Measurements from ENCODE around the gene FARP1. TPM values are rescaled to one million over a fixed set of nuclear protein-coding genes. Genes with fewer than 3 reads are reported as not detected.

Gene FARP1
- polyA plus RNA-seq, 1 donor, result 73.0 TPM

DNA sequence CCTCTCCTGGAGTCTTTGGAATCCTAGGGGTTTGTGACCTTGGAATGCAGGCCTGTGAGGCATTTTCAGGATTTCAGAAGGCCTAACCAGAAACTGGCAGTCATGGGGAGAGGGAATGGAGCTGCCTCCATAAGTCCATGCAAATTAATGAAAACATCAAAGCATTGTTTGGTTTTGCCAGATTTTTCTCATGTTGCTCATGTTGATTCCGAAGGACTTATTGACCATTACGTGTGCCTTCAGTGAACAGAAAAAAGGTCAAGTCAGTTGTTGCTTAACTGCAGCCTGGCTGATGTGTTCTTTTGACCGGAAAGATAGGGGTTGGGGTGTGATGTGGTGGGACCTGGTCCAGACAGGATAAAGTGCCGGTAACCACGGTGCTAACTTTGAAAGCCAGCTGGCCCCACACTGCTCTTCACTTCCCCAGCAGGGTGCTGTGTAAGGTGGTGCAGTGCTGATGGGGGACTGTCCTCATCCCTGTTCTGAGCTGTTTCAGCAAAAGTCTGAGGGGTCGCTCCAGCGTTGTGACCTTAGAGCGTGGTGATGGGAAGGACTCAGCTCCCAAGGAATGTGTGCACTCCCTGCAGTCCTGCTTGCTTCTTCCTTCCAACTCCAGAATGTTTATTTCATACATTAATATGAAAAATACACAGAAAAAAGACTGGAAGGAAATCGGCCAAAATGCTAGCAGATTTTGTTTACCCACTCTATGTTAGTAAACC lies 30.7 kb downstream of the FARP1 start:
- no peak for DNase-seq (ENCODE audit: low read depth)

DNA sequence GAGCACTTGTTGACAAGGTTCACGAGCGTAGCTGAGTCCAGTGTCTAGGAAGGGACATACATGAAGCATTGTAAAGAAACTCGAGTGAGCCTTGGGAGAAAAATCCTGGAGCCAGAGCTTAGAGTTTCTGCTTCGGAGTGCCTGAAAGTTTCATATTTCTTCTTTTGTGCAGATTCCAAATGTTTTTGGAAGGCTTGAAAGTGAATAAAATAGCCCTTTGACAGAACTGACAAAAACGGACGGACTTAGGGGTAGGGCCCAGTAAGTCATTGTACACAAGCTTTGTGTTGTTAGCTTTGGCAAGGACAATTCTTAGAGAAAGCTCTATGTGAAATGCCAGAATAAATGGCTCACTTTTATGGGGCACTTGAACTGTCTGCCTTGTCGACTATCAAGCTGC lies 31.4 kb downstream of the FARP1 start:
- no peak for DNase-seq (ENCODE audit: low read depth)

DNA sequence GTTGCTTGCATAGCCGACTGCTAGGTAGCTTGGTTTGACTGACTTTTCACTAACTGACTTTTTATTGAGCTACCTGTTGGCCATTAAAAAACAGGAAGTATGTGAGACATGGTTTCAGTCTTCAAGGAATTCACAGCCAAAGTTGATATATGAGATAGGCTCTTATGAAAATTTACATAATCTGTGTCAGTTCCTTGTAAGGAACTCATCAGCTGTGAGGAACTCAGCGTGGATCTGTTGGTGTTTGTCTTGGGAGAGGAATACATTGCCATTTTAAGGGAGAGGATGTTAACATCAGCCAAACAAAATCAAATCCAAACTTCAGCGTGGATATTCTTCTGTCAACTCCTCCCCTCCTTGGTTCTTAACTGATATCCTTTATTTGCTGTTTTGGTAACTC lies 32.1 kb downstream of the FARP1 start:
- no peak for DNase-seq (ENCODE audit: low read depth)

DNA sequence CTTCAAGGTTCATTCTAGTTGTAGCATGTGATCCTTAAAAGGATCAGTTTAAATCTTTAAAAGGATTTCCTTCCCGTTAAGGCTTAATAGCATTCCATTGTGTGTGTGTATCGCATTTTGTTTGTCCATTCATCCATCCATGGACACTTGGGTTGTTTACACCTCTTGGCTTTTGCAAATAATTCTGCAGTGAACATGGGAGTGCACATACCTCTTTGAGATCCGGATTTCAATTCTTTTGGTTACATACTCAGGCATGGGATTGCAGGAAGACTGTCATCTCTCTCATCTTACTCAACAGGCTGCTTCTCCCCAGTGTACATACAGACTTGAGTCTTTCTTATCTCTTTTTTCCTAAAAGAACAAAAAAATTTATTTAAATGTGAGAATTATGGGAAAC lies 32.9 kb downstream of the FARP1 start:
- DNase-seq (ENCODE audit: low read depth), result no peak

DNA sequence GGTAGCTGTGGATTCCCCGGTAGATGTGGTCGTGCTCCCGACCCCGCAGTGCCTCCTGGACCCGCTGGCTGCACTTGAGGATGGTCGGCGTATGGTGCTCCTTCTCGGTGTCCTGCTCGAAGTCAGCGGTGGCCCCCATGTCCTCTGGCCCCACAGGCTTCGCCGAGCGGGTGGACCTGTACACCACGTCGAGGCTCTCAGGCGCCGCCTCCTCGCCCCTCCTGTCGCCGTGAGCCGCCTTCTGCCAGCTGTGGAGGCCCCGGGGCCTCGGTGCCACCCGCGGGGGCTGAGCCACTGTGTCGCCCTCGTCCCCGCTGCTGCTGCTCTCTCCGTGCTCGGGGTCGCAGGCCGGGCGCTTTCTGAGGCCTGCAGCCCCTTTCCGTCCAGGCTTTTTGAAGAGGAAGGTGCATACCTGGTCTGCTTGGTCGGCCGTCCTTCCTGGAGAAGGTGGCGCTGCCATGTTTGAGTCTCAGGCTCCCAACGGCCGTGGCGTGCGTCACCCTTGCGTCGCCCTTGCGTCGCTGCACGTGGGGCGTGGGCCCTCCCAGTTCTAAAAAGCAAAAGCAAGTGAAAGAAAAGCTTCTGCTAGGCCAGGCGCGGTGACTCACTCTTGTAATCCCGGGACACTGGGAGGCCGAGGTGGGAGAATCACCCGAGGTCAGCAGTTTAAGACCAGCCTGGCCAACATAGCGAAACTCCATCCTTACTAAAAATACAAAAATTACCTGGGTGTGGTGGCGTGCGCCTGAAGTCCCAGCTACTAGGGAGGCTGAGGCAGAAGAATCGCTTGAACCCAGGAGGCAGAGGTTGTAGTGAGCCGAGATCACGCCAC lies 34.1 kb downstream of the FARP1 start, which contains the start of gene RNF113B:
Gene RNF113B, minus strand, starts transcription at position 493 of the 832 bp plus-strand sequence. Its CDS starts 33 bp downstream, at position 460.
- DNase-seq (ENCODE audit: low read depth), result no peak

DNA sequence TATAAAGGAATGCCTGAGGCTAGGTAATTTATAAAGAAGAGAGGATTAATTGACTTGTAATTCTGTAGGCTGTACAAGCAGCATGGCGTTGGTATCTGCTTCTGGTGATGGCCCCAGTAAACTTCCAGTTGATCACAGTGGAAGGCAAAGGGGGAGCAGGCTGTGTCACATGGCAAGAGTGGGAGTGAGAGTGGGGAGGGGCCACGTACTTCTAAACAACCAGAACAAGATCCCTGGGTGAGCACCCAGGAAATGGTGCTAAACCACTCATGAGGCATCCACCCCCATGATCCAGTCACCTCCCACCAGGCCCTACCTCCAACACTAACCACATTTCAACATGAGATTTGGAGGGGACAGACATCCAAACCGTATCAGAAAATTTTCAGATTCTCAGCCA lies 37.2 kb downstream of the FARP1 start:
- no peak for DNase-seq (ENCODE audit: low read depth)

DNA sequence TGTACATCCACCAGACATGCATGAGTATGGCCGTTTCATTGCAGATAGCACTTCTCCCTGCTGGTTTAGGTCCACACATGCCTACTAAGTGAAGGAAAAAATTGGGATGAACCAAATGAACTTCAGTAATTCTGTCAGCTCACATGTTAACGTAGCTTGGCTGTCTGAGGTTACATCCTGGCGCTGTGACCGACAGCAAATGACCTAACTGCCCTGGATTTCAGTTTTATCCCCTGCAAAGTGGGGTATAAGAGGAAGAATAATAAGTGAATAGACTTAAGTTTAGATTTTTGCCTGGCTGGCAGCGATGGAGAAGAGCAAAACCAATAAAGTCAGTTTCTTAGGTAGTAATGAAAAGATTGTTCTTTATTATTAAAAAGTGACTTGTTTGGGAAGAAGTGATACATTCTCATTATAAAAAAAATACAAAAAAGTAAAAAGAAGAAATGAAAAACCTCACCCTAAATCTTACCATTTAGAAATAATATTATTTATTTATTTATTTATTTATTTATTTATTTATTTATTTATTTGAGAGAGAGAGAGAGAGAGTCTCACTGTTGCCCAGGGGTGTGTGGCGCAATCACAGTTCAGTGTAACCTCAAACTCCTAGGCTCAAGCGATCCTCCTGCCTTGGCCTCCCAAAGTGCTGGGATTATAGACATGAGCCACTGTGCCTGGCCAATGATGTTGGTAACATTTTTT lies 38.4 kb downstream of the FARP1 start:
- no peak for DNase-seq (ENCODE audit: low read depth)

DNA sequence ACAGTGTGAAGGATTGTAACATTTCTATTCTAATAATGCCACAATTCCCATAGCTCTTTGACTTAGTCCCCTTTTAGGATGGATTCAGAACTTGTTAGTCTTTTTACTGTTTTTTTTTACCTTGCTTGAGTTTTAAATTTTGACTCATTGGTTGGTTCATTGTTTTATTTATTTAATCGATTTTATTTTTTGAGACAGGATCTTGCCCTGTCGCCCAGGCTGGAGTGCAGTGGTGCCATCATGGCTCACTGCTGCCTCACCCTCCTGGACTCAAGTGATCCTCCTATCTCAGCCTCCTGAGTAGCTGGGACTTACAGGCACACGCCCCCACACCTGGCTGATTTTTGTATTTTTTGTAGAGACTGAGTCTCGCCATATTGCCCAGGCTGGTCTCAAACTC lies 39.3 kb downstream of the FARP1 start:
- DNase-seq (ENCODE audit: low read depth), result no peak

DNA sequence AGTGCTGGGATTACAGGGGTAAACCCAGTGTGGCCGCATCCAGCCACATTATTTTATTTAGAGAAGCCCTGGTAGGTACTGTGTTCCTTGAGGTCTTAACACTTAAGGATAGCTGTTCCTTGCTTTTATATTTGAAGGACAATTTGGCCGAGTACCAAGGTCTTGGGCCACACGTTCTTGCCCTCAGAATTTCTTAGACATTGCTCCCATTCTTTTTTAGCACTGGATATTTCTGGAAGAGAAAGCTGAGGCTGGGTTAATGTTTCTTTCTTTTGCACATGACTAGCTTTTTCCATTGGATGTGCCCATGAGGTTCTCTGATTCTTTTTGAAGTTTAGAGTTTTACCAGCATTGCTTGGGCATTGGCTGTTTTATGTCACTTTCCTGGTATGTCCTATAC lies 39.7 kb downstream of the FARP1 start:
- DNase-seq (ENCODE audit: low read depth), result no peak

DNA sequence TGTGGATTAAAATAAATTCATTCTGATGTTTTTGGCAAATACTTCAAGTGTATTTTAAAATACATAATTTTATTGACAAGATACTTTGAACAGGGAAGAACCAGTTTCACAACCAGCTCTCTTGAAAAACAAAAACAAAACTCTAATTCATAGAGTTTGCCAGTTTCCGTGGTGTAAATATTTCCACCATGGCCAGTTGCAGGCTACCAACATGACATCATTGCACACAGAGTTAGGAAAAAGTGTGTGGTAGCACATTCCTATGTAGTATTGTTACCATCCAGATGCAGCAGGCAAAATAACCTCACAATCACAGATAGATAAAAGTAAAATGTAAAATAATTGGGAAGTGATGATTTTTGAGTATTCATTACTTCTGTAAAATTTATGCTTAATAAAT lies 41.9 kb downstream of the FARP1 start:
- DNase-seq (ENCODE audit: low read depth), result no peak

DNA sequence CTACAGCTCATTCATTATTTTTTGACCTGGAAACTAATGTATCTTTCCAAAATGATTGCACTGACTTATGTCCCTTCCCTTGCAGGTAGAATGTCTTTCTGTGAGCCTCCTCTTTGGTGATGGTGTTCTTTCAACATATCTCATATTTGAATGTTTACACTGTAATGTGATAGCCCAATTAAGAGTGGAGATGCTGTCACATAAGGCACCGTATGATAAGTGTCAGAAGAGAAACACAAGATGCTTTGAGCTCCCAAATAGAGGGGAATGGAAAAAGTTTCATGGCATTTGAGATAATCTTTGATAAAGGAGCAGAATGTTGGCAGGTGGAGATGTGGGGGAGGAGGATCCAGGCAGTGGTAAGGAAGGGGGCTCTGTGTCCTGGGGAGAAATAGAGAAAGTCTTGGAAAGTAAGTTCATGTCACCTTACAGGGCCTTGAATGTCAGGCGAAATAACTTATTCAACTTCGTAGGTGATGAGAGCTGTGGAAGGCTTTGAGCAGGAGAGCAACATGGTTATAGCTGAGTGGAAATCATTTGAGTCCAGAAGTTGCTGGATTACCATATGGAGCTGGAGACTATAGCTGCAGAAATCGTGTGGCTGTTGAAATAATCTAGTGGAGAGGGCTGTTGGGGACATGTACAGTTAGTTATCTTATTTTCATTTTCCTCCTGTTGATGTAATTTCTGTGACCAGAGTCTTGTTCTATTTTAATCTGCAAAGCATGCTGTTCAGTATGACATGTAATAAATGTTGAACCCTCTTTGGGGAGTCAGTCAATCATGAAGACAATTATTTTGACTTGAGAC lies 44.5 kb downstream of the FARP1 start:
- no peak for DNase-seq (ENCODE audit: low read depth)

DNA sequence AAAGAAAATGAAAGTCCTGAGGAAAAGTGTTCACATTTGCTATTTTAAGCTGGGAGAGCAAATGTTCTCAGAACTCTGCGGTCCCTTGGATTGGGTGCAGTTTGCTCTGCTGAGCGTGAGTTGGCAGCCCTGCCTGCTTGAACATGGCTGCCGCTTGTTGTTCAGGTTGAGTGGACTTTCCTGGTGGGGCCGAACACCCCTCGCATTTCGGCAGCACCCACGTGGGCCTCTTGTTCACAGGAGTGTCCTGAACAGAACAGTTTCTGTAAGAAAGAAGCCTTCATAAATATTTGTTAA lies 45.0 kb downstream of the FARP1 start:
- no peak for DNase-seq (ENCODE audit: low read depth)

DNA sequence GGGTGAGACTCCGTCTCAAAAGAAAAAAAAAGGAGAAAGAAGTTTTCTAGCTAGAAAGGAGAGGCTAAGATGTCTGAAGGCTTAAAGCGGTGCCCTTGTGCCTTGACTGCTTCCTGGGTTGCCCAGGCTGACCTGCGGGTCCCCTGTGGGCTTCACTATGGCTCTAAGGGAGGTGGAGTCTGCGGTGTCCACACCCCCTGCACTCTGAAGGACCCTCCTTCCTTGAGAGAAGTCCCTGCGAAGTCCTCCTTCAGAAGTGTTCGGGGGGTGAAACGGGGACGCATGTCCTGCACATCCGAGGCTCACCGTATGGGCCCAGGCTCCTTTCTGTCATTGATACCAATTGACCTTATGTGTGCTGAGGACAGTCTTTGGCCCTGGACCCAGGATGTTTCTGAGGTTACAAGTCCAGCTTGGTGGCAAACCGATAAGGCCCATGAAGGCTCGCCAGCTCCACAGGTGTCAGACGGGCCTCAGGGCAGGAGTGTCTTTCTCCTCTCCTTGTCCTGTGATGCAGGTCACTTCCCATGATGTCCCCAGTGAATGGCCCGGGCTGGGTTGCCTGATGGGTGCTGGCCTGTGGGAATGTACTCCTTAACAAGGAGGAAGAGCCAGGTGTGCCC lies 45.8 kb downstream of the FARP1 start:
- no peak for DNase-seq (ENCODE audit: low read depth)

DNA sequence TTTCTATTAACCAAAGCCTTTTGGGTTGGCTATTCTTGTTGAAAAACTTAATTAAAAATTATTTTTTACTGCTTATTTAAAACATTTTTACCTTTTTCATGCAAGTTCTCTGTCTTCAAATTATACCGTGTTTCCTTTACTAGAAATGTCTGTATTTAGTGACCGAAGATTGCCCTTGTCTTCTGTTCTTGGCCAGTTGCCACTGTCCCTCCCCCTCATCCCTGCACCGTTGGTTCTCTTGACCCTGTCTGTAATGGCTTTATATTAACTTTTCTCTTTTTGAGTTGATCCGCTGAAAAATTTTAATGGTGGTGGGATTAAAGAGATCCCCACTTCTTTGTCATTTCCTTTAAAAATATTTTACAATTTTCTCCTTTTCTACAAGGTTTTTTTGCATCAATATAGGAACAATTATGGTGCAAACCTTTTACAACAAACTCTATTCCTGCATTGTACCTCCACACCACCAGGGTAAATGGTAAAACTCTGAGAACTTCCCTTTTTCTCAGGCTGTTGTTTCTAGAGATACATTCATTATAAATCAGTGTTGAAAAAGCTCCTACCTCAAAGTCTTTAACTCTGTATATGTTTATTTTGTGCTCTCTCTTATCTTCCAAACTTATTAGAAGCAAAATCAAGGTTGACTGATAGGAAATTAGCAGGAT lies 47.1 kb downstream of the FARP1 start:
- DNase-seq (ENCODE audit: low read depth), result no peak

DNA sequence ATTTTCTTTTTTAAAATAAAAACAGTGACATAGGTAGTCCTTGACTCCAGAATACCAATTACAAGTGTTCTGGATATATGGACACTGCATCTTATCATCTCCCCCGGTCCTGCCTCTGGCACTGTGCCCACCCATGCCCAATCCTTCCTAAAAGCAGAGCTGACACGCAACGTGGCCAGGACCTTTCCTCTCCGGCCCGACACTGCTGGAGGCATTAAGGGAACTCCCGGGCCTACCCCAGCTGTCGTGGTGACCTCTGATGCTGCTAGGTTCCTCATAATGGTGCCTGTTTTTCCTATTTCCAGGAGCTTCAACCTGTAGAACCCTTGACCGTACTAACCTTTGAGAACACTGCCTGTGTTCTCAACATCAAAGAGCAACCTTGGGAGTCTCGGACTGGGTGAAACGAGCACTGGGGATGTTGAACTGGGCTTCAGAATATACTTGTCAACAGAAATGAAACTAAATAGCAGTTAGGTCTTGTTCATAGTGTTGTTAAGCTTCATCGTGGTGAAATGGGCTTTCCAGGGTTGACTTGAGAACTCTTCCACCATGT lies 48.1 kb downstream of the FARP1 start:
- DNase-seq (ENCODE audit: low read depth), result no peak

DNA sequence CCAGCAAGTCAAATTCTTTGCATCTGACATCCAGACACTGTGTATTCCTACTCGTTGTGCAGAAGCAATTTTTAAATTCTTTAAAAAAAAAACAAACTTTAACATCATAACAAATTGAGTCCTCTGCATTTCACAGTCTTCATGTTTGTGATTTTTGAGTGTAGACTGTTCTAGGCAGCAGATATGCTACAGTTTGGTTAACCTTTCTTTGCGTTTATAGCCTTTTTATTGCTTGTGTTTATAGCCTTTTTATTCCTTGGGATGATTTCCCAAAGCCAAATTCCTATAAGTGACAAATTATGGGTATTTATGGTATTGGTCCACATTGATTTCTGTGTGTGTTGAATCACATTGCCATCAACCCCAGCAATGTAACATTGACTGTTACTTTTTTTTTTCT lies 49.1 kb downstream of the FARP1 start:
- DNase-seq (ENCODE audit: low read depth), result no peak

DNA sequence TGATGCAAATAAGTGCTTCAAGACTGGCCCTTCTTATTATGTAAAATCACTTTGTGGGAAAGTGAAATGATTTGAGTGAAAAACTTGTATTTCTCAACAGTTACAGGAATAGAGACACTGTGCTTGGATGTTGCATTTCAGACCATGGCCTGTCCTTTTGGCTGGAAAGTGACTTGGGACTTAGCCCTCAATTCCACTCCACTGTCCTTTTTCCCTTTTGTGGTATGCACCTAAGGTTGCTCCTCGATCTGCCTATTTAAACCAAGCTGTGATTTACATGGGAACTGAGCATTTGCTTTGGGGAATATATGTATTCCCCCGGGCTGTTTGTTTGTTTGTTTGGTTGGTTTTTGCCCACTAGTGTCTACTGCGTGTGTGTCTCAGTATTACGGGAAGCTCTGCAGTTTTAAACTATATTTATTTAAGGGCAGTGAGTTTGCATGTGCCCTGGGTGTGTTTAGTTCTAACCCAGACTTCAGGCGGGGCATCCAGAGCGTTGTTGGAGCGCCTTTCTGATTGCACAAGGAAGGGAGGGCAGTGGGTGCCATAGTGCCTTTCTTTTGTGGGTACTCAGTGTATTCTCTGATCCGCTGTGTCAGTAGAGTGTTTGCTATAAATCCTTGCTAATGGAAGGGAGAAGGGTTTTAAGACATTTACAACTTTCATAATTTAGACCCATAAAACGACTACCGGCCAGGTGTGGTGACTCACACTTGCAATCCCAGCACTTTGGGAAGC lies 52.3 kb downstream of the FARP1 start:
- DNase-seq (ENCODE audit: low read depth), result no peak

DNA sequence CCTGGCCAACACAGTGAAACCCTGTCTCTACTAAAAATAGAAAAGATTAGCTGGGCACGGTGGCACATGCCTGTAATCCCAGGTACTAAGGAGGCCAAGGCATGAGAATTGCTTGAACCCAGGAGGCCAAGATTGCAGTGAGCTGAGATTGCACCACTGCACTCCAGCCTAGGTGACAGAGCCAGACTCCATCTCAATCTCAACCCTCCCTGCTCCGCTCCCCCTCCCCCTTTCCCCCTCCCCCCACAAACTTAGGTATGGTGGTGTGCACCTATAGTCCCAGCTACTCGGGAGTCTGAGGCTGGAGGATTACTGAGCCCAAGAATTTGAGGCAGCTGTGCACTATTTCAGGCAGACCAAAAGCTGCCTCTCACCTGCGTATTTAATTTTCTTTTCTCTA lies 55.8 kb downstream of the FARP1 start:
- no peak for DNase-seq (ENCODE audit: low read depth)

DNA sequence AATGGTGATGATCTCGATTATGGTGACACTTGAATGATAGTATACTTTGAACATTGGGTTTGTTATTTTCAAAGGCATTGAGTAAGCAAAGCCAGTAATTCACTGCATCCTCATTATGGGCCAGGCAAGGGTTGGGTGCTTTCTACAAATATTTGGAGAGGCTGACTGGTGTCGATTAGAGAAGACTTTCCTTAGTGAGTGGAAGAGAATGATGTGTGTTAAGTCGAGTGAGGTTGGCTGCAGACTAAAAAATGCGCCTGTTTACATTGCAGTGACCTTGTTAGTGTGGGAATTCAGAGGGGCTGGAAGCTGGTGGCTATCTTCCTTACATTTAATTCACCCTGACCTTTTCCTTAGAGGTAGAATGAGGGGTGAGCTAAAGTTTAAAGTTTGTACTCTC lies 56.6 kb downstream of the FARP1 start:
- no peak for DNase-seq (ENCODE audit: low read depth)
